SK-N-SH treated with all-trans-retinoic acid at 6 μM for 48 hours (cell line): ENCODE results near the gene SAP30L.

Source experiments
- ARNTL ChIP-seq: fragments of 450-650 bp; formaldehyde crosslinking; IDR thresholded peaks from 2 replicates; pipeline ENCODE4 v1.5.0; 2020; ENCODE audit warnings: low read depth, mild to moderate bottlenecking, moderate library complexity, borderline replicate concordance
- ESRRG ChIP-seq: fragments of 250-450 bp; sonication (Bioruptor Pico); IDR thresholded peaks from 2 replicates; pipeline ENCODE4 v1.6.1; 2021; ENCODE audit warnings: mild to moderate bottlenecking
- GLIS3 ChIP-seq: fragments of 250-450 bp; sonication (Bioruptor Pico); IDR thresholded peaks from 2 replicates; pipeline ENCODE4 v1.5.0; 2020; ENCODE audit warnings: mild to moderate bottlenecking, moderate library complexity
- PPARA ChIP-seq: fragments of 250-450 bp; sonication (Bioruptor Pico); IDR thresholded peaks from 2 replicates; pipeline ENCODE4 v1.5.0; 2020; ENCODE audit warnings: mild to moderate bottlenecking, borderline replicate concordance
- TOX ChIP-seq: fragments of 250-450 bp; sonication (Bioruptor Pico); IDR thresholded peaks from 2 replicates; pipeline ENCODE4 v1.8.0; 2021; ENCODE audit warnings: mild to moderate bottlenecking, moderate library complexity, borderline replicate concordance
- TF ChIP-seq, protein P1 (sequence below): fragments of 250-450 bp; sonication (Bioruptor Pico); IDR thresholded peaks from 2 replicates; pipeline ENCODE4 v1.5.1; 2021; ENCODE audit warnings: mild to moderate bottlenecking, moderate library complexity

DNA sequence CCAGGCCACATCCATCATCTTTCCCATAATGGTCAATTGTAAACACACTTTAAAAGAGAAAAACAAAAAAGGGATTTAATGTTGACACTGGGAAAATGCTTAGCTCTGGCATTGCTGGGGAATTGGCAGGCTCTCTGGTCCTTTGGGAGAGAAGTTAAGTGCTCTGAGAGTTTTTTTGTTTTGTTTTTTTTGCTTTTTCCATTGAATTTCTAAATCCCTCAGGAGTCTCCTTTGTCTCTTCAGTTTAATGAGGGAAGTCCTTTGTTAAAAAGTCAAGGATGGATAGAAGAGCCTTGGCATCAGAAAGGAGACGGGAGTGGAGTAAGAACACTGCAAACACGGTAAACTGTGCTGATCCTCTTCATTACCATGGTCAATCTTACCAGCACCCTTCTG lies 39.3 kb downstream of the SAP30L start:
- TF ChIP-seq GLIS3 (CRISPR knock-in tag) = no peak
- no peak for TF ChIP-seq ARNTL
- TF ChIP-seq, protein P1, sequence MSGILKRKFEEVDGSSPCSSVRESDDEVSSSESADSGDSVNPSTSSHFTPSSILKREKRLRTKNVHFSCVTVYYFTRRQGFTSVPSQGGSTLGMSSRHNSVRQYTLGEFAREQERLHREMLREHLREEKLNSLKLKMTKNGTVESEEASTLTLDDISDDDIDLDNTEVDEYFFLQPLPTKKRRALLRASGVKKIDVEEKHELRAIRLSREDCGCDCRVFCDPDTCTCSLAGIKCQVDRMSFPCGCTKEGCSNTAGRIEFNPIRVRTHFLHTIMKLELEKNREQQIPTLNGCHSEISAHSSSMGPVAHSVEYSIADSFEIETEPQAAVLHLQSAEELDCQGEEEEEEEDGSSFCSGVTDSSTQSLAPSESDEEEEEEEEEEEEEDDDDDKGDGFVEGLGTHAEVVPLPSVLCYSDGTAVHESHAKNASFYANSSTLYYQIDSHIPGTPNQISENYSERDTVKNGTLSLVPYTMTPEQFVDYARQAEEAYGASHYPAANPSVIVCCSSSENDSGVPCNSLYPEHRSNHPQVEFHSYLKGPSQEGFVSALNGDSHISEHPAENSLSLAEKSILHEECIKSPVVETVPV = no peak
- no peak for TF ChIP-seq TOX
- no peak for TF ChIP-seq PPARA (CRISPR knock-in tag)
- TF ChIP-seq ESRRG (CRISPR knock-in tag) = no peak
